ENCODE results near the gene RTN4R.
"Not testable (repeated sequence)": the region's sequence is repeated elsewhere in the genome, so short reads cannot be mapped to it uniquely, and the experiment has no call there.

Gene RTN4R

GRCh38 chr22:20286784-20287423, 18.8 kb upstream of the RTN4R start:
- DNase-seq (ENCODE audit: low read depth): not testable (repeated sequence)

- not testable (repeated sequence) for DNase-seq (ENCODE audit: low read depth)
Observed at GRCh38 chr22:20286312-20286660, 18.2 kb upstream of the RTN4R start.

DNA sequence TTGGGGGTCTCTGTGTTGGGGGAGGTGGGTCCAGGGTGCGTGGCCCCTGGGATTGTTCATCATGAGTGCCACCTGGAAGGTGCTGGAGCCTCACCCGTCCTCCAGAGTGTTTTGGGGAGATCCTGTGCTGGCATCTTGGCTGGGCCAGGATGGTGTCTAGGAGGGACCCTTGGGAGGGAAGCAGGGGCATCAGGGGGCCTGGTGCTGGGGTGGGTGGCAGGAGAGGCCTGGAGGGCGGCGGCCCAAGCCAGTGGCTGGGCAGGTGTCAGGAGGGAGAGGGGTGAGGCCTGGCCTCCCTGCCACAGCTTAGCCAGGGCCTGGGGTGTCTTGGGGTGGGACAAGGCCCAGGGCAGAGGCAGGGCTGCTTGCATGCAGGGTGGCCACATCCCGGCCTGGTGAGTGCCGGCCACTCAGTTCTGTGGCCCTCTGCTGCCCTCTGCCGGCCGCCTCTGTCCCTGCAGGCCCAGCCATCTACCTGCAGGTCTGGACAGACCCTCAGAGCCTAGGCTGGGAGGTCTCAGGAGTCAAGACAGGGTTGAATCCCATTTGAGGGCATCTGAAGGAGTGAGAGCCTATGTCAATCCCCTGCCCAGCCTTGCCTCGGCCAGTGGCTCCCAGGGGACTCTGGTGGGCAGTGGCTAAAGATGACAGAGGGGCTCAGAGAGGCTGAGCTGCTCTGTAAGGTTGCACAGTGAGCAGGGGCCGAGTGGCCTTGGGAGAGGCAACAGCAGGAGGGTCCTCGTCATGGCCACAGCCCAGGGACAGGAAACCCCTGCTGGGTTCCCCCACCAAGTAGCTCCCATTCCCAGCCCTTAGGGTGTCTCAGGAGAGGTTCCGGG, 17.6 kb upstream of the RTN4R start:
- peak; percentile 57 for DNase-seq (ENCODE audit: low read depth)

DNA sequence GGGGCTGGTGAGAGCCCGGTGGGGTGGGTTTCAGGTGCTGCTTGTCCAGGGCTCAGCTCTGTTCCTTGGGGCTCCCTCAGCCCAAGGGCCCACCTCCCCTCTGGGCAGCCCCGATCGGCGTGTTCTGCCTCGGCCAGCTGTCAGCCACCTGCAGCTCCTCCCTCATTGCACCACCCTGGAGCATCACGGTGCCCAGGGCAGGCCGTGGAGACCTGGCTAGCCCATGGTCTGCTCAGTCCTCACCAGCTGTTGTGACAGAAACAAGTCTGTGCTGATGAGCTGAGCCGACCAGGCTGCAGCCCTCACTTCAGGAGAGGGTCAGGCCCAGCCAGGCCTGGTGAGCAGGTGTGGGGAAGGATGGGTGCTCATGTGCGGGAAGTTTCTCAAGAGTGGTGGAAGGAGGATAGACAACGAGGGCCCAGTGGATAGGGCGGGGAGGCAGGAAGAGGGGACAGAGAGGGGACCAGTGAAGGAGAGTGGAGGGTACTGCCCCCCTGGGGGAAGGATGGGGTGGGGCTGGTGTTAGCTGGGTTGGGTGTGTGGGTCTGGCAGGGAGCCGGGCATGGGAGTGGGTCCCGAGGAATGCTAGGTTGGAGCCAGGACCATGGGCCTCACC, 16.5 kb upstream of the RTN4R start:
- no peak for DNase-seq (ENCODE audit: low read depth)

- DNase-seq (ENCODE audit: low read depth): no peak
Observed at GRCh38 chr22:20283674-20284066, 15.6 kb upstream of the RTN4R start.

DNA sequence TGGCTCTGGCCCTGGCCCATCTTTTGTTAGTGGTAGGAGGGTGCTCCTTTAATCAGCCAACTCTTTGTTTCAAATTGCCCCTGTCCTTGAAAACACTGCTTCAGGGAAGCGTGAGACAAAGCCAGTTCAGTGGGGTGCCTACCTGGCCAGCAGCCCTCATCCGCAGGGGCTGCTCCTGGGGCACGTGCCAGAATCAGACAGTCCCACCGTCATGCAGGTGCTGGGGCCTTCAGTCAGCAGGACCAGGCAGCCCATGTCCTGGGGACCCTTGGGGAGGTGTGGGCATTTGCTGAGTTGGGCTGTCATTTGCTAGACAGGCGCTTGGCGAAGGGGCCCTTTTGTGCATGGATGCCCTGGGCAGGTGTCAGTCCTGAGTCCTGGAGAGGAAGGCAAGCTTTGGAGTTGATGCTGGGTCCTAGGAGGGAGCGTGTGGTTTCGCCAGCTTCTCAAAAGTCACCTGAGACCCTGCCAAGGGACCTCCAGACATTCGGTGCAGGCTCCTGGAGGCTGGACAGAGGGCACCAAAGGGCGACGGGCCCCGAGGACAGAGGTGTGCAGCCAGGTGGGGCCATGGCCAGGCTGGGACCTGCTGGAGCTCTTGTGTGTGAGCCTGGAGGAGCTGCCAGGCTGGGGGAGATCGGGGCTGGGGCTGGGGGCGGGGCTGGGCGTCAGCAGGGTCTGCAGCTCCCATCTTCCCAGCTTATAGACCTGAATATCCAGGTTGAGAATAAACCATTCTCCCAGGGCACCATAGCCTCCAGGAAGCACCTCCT, 15.0 kb upstream of the RTN4R start:
- DNase-seq (ENCODE audit: low read depth): no peak

GRCh38 chr22:20281891-20282290, 13.8 kb upstream of the RTN4R start:
- DNase-seq (ENCODE audit: low read depth): no peak

- not testable (repeated sequence) for DNase-seq (ENCODE audit: low read depth)
Observed at GRCh38 chr22:20281473-20281872, 13.4 kb upstream of the RTN4R start.

GRCh38 chr22:20280866-20281265, 12.7 kb upstream of the RTN4R start:
- no peak for DNase-seq (ENCODE audit: low read depth)

DNA sequence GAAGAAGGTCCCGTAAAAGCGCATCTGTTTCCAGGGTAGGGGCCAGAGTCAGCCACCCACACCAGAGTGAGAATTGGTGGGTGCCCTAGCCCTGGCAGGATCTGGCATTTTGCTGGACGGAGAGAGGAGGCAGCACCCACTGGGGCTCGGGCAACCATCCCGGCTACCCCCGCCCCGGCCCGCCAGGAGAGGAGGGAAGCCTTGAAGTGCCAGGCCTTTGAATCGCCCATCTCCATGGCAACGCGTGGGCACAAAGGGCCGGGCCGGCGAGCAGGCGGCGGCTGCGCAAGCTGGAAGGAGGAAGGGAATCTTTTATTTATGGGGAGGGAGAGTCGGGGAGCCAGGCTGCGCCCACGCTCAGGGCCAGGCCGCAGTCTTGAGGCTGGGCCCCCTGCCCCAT, 12.0 kb upstream of the RTN4R start:
- not testable (repeated sequence) for DNase-seq (ENCODE audit: low read depth)

DNA sequence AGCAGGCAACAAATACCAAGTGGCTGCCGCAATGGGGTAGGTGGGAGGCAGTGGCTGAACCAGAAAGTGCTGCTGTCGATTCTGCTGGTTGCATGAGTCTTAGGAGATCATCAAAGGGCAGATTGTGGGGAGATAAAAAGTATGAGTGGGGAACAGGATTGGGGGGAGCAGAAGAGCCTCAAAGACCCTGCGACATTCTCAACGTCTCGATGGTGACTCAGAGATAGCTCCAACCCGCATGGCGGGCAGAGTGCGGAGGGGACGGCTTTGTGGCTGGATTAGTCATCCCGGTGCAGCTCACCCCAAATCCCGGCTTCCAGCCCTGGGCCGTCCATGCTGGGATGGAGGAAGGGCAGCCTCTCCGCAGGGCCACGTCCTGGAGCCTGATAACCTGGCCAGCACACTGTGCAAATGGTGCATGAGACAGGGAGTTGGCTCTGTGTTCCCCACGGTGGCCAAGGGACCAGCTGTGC, 11.6 kb upstream of the RTN4R start:
- DNase-seq (ENCODE audit: low read depth): no peak

- DNase-seq (ENCODE audit: low read depth): not testable (repeated sequence)
Observed at GRCh38 chr22:20278726-20279490, 10.8 kb upstream of the RTN4R start.

DNA sequence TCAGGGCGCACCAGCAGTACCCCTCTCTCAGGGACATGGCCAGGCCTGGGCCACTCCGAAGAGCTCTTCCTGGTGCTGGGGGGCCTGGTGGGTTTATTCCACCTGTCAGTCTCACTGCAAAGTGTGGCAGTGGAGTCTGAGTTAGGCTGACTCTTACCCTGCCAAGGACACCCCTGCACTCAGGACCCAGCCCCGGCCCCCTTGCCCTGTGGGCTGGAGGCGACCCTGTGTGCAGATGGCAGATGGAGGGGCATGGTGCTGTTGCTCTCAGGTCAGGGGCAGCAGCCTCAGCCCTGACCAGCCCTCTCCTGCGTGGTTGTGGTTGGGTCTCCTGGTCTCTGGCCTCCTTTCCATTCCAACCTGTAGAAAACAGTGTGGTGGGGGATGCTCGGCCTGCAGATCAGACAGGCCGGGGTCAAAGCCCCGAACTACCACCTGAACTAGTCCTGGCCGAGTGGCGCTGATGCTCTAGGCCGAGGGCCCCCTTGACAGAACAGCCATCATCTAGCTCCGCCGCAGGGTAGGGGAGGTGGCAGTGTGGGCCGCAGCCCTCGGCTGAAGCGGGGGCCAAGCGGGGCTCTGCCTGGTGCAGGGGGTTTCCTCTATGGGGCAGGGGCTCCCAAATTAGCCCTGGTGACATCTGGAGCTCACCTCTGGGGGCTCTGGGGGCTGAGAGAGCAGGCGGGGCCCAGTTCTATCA, 10.0 kb upstream of the RTN4R start:
- not testable (repeated sequence) for DNase-seq (ENCODE audit: low read depth)

- no peak for DNase-seq (ENCODE audit: low read depth)
Observed at GRCh38 chr22:20276468-20276867, 8.3 kb upstream of the RTN4R start.

- no peak for DNase-seq (ENCODE audit: low read depth)
Observed at GRCh38 chr22:20275836-20276235, 7.7 kb upstream of the RTN4R start.

GRCh38 chr22:20275325-20275724, 7.2 kb upstream of the RTN4R start:
- not testable (repeated sequence) for DNase-seq (ENCODE audit: low read depth)

DNA sequence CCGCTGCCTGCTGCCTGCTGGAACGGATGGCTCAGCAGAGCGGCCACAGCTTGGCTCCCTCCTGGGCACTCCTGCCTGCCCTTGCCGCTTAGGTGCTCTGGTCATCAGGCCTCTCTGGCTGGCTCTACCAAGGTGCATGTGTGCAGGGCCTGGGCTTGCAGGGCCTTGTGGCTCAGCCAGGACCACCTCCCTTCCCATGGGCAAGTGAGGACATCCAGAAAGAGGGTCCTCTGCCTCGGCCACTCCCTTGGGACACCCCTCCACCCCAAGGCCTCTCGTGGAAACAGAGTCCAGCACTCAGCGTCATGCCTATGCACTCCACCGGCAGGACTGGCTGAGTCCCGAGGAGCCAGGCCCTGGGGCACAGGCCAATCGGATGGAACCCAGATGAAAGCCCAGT, 6.3 kb upstream of the RTN4R start:
- DNase-seq (ENCODE audit: low read depth): not testable (repeated sequence)

DNA sequence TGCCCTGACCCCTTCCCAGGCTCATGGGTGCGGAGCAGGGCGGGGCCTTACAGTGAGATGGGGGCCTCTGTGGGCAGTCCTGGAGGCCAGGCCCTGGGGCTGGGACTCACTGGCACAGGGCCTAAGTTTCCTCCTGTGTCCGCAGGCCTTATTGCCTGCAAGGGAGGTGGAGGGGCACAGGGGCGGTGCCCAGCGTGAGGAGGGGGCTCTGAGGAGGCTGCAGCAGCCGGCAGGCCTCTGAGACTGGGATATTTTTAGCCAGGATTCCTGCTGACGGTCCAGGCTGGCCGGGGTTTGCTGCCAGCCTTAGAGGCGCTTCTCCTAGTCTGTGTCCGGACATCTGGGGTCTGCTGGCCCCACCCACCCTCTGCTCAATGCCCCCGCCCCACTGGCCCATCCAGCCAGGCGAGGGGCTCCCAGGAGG, 5.7 kb upstream of the RTN4R start:
- no peak for DNase-seq (ENCODE audit: low read depth)

GRCh38 chr22:20272700-20273099, 4.6 kb upstream of the RTN4R start:
- DNase-seq (ENCODE audit: low read depth): no peak

DNA sequence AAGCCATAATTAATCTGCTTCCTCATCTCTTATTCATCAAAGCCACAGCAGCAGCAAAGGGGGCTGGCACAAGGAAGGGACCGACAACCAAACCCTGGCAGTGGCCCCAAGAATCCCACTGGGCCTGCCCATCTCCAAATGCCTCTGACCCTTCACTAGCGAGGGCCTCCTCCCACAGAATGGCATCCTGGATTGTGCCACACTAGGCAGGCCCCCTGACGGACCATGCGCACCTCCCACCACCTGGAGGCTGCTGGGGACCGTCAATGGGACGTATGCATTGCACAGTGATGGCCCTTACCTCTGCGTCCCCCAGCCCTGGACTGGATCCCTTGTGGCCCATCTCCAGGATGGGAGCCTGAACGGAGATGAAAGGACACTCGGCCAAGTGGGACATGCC, 4.1 kb upstream of the RTN4R start:
- DNase-seq (ENCODE audit: low read depth): no peak

Measured in stimulated activated CD8-positive, alpha-beta memory T cell treated with anti-CD3 and anti-CD28 coated beads, Interleukin-4, amount 100 ng/mL, for 24 hours (primary cell).